Middle frontal gyrus (tissue), 1 donor: ENCODE measurements around the gene ERICH4.

Source experiments
- DNase-seq: peaks from one replicate; pipeline ENCODE4 v3.0.0-alpha.2; 2015; ENCODE audit warnings: low spot score; ENCODE audit errors: extremely low spot score

Gene ERICH4

GRCh38 chr19:41414461-41414860 is 28.5 kb upstream of the ERICH4 start:
- no peak for DNase-seq

- DNase-seq, result no peak
Observed at GRCh38 chr19:41415154-41415571, 27.8 kb upstream of the ERICH4 start.

GRCh38 chr19:41416194-41416674 is 26.7 kb upstream of the ERICH4 start:
- no peak for DNase-seq

- no peak for DNase-seq
Observed at GRCh38 chr19:41420101-41420880, 22.7 kb upstream of the ERICH4 start.

GRCh38 chr19:41421314-41421713 is 21.6 kb upstream of the ERICH4 start:
- no peak for DNase-seq

GRCh38 chr19:41421973-41422372 is 21.0 kb upstream of the ERICH4 start:
- no peak for DNase-seq

- no peak for DNase-seq
Observed at GRCh38 chr19:41422456-41422855, 20.5 kb upstream of the ERICH4 start.

- no peak for DNase-seq
Observed at GRCh38 chr19:41422955-41423354, 20.0 kb upstream of the ERICH4 start.

GRCh38 chr19:41424335-41425173 is 18.4 kb upstream of the ERICH4 start:
- no peak for DNase-seq

- no peak for DNase-seq
Observed at GRCh38 chr19:41425174-41426115, 17.5 kb upstream of the ERICH4 start.

- DNase-seq, result no peak
Observed at GRCh38 chr19:41426116-41426841, 16.7 kb upstream of the ERICH4 start.

- no peak for DNase-seq
Observed at GRCh38 chr19:41426952-41427646, 15.9 kb upstream of the ERICH4 start, which contains the start of gene B3GNT8. TSS of gene B3GNT8 (minus strand) at chr19:41427374. CDS start at chr19:41426778, 596 bp downstream.

GRCh38 chr19:41427647-41428480 is 15.1 kb upstream of the ERICH4 start:
- no peak for DNase-seq

GRCh38 chr19:41428481-41428859 is 14.5 kb upstream of the ERICH4 start:
- no peak for DNase-seq

- DNase-seq, result no peak
Observed at GRCh38 chr19:41430922-41431321, 12.0 kb upstream of the ERICH4 start.

- DNase-seq, result no peak
Observed at GRCh38 chr19:41431426-41432386, 11.2 kb upstream of the ERICH4 start.

GRCh38 chr19:41433171-41433570 is 9.8 kb upstream of the ERICH4 start:
- DNase-seq, result no peak

GRCh38 chr19:41434450-41434849 is 8.5 kb upstream of the ERICH4 start:
- DNase-seq, result no peak
